ENCODE measurements around the gene FGF5.

GRCh38 chr4:80311130-80311529 lies 44.7 kb downstream of the FGF5 start:
- TF ChIP-seq ZBTB43 (CRISPR knock-in tag; conservative IDR thresholded peaks at IDR 0.05): no peak
- no peak for TF ChIP-seq GTF2F1 (IDR thresholded peaks at IDR 0.05; ENCODE audit: low read length)
- TF ChIP-seq KLF12 (CRISPR knock-in tag; IDR thresholded peaks at IDR 0.05; ENCODE audit: borderline replicate concordance): no peak
- TF ChIP-seq TAF1 (CRISPR knock-in tag; IDR thresholded peaks at IDR 0.05): no peak
- no peak for TF ChIP-seq ZKSCAN1 (IDR thresholded peaks at IDR 0.05; ENCODE audit: low read length)
- no peak for TF ChIP-seq MYC (CRISPR knock-in tag; IDR thresholded peaks at IDR 0.05; ENCODE audit: borderline replicate concordance)
- TF ChIP-seq RNF2 (conservative IDR thresholded peaks at IDR 0.05; ENCODE audit: low read depth): no peak
